GM23338 (cell line): ENCODE measurements around the gene SLC45A2. TPM values are rescaled to one million over a fixed set of nuclear protein-coding genes. Genes with fewer than 3 reads are reported as not detected.

ENCODE experiments used
- ATAC-seq: fragments of 200-7000 bp; cut with Tn5 transposase; 3 replicates; pipeline ENCODE4 v1.9.1; 2020
- DNase-seq: peaks from one replicate; pipeline ENCODE4 v3.0.0-alpha.2; 2015; ENCODE audit warnings: low spot score
- H2AFZ ChIP-seq: fragments of 200-600 bp; sonication (generic); 2 replicates; pipeline ENCODE4 v1.8.0; 2016; ENCODE audit warnings: antibody characterized with exemption, mild to moderate bottlenecking, moderate library complexity
- H3F3A ChIP-seq: fragments of 200-600 bp; sonication (generic); replicated peaks from 2 replicates; pipeline ENCODE4 v1.8.0; 2017; ENCODE audit warnings: antibody characterized with exemption, mixed run types, low read depth
- H3K27ac ChIP-seq: fragments of 200-600 bp; sonication (generic); 2 replicates; pipeline ENCODE4 v1.6.1; 2016; ENCODE audit warnings: low read depth
- H3K27me3 ChIP-seq: fragments of 200-600 bp; sonication (generic); 2 replicates; pipeline ENCODE4 v1.8.0; 2016; ENCODE audit warnings: mild to moderate bottlenecking, mixed run types, moderate library complexity; ENCODE audit not compliant: insufficient read depth
- H3K36me3 ChIP-seq: fragments of 200-600 bp; sonication (generic); 2 replicates; pipeline ENCODE4 v1.8.0; 2016; ENCODE audit warnings: mild to moderate bottlenecking; ENCODE audit not compliant: insufficient read depth
- H3K4me1 ChIP-seq: fragments of 200-600 bp; sonication (generic); 2 replicates; pipeline ENCODE4 v1.8.0; 2016; ENCODE audit warnings: mild to moderate bottlenecking, moderate library complexity; ENCODE audit not compliant: insufficient read depth
- H3K4me2 ChIP-seq: fragments of 200-600 bp; sonication (generic); 2 replicates; pipeline ENCODE4 v1.7.1; 2017; ENCODE audit warnings: mixed run types
- H3K4me3 ChIP-seq: fragments of 200-600 bp; sonication (generic); 2 replicates; pipeline ENCODE4 v1.6.1; 2016; ENCODE audit warnings: mixed run types
- H3K79me2 ChIP-seq: fragments of 200-600 bp; sonication (generic); replicated peaks from 2 replicates; pipeline ENCODE4 v1.8.0; 2017; ENCODE audit warnings: mild to moderate bottlenecking; ENCODE audit not compliant: insufficient read depth
- H3K9me2 ChIP-seq: fragments of 200-600 bp; sonication (generic); 2 replicates; pipeline ENCODE4 v1.8.0; 2017; ENCODE audit not compliant: insufficient read depth
- H4K20me1 ChIP-seq: fragments of 200-600 bp; sonication (generic); replicated peaks from 2 replicates; pipeline ENCODE4 v1.8.0; 2017; ENCODE audit warnings: mild to moderate bottlenecking; ENCODE audit not compliant: insufficient read depth
- H3K27ac Mint-ChIP-seq: 2 replicates; pipeline ENCODE4 v1.8.0; 2020; ENCODE audit warnings: inconsistent platforms, mild to moderate bottlenecking, moderate library complexity, mixed read lengths
- H3K27me3 Mint-ChIP-seq: 3 replicates; pipeline ENCODE4 v1.8.0; 2022; ENCODE audit warnings: low read depth, mild to moderate bottlenecking, moderate library complexity, mixed read lengths, inconsistent platforms; ENCODE audit not compliant: insufficient read depth, poor library complexity
- H3K36me3 Mint-ChIP-seq: 3 replicates; pipeline ENCODE4 v1.8.0; 2021; ENCODE audit warnings: low read depth, mild to moderate bottlenecking, inconsistent platforms, moderate library complexity, mixed read lengths
- H3K4me1 Mint-ChIP-seq: 3 replicates; pipeline ENCODE4 v1.8.0; 2020; ENCODE audit warnings: mild to moderate bottlenecking, inconsistent platforms, mixed read lengths
- H3K4me3 Mint-ChIP-seq: 3 replicates; pipeline ENCODE4 v1.8.0; 2021; ENCODE audit warnings: moderate library complexity, mild to moderate bottlenecking, inconsistent platforms, mixed read lengths
- H3K9me3 Mint-ChIP-seq: 3 replicates; pipeline ENCODE4 v1.8.0; 2020; ENCODE audit warnings: moderate library complexity, mild to moderate bottlenecking, inconsistent platforms, mixed read lengths
- JUNB ChIP-seq: IDR thresholded peaks from one replicate; pipeline ENCODE4 v1.6.1; 2016; ENCODE audit warnings: antibody characterized with exemption; ENCODE audit not compliant: unreplicated experiment
- polyA plus RNA-seq: library from polyadenylated mRNA; unstranded; fragments of >200 nt; fragmentation: Nextera tagmentation; extraction: Ambion mirVana; gene quantifications from 2 replicates; pipeline ENCODE4 v1.2.1, GENCODE V29; 2016
- total RNA-seq: library from RNA; depleted of rRNA; stranded (reverse); fragments of >200 nt; shearing (Covaris generic); gene quantifications from 2 replicates; pipeline ENCODE4 v1.2.3, GENCODE V29; 2014
- TF ChIP-seq, protein P1 (sequence below), 2 experiments: fragments of 200-600 bp in 1 of 2; sonication (generic) in 1 of 2; conservative IDR thresholded peaks; 2 replicates each; pipeline versions ENCODE4 v1.5.1 to v1.6.1; 2016 to 2017; ENCODE audit warnings: antibody characterized with exemption in 2 of 2, low read depth in 2 of 2, mild to moderate bottlenecking in 2 of 2, moderate library complexity in 1 of 2
- TF ChIP-seq, protein P2 (sequence below): fragments of 250-450 bp; sonication (Bioruptor Pico); IDR thresholded peaks from 2 replicates; pipeline ENCODE4 v1.5.0; 2020; ENCODE audit warnings: mild to moderate bottlenecking, moderate library complexity
- TF ChIP-seq, protein P3 (sequence below): IDR thresholded peaks from one replicate; pipeline ENCODE4 v1.6.1; 2018; ENCODE audit warnings: antibody characterized with exemption; ENCODE audit not compliant: unreplicated experiment

Gene SLC45A2
- total and polyA plus RNA-seq, 2 experiments from 2014 or later = not detected

DNA sequence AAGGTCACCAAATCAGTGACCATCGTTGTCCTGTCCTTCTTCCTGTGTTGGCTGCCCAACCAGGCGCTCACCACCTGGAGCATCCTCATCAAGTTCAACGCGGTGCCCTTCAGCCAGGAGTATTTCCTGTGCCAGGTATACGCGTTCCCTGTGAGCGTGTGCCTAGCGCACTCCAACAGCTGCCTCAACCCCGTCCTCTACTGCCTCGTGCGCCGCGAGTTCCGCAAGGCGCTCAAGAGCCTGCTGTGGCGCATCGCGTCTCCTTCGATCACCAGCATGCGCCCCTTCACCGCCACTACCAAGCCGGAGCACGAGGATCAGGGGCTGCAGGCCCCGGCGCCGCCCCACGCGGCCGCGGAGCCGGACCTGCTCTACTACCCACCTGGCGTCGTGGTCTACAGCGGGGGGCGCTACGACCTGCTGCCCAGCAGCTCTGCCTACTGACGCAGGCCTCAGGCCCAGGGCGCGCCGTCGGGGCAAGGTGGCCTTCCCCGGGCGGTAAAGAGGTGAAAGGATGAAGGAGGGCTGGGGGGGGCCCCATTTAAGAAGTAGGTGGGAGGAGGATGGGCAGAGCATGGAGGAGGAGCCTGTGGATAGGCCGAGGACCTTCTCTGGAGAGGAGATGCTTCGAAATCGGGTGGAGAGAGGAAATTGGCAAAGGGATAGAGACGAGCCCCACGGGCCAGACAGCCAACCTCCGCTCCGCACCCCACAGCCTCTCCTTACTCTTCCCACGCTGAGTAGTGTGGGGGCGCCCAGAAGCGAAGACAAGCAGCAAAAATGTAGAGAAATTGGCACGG is 46.6 kb downstream of the SLC45A2 start:
- Mint-ChIP-seq H3K4me3 (no peak overlapping the region), H3K27ac (no peak overlapping the region), H3K4me1 (peaks cover 19% of the 10 kb centered on the region), H3K36me3 (no peaks in the 10 kb centered on the region), H3K9me3 (no peaks in the 10 kb centered on the region), H3K27me3 (peaks cover 22% of the 10 kb centered on the region)
- peak; percentile 13 for ATAC-seq
- Histone ChIP-seq H3K4me1 (no peaks in the 10 kb centered on the region), H3K4me2 (no peak overlapping the region), H3F3A (no peaks in the 10 kb centered on the region), H3K36me3 (no peaks in the 10 kb centered on the region), H2AFZ (no peak overlapping the region), H3K4me3 (no peak overlapping the region), H4K20me1 (no peaks in the 10 kb centered on the region), H3K27ac (no peak overlapping the region), H3K79me2 (no peaks in the 10 kb centered on the region), H3K9me2 (no peaks in the 10 kb centered on the region), H3K27me3 (peaks cover 15% of the 10 kb centered on the region)
- TF ChIP-seq, protein P1, sequence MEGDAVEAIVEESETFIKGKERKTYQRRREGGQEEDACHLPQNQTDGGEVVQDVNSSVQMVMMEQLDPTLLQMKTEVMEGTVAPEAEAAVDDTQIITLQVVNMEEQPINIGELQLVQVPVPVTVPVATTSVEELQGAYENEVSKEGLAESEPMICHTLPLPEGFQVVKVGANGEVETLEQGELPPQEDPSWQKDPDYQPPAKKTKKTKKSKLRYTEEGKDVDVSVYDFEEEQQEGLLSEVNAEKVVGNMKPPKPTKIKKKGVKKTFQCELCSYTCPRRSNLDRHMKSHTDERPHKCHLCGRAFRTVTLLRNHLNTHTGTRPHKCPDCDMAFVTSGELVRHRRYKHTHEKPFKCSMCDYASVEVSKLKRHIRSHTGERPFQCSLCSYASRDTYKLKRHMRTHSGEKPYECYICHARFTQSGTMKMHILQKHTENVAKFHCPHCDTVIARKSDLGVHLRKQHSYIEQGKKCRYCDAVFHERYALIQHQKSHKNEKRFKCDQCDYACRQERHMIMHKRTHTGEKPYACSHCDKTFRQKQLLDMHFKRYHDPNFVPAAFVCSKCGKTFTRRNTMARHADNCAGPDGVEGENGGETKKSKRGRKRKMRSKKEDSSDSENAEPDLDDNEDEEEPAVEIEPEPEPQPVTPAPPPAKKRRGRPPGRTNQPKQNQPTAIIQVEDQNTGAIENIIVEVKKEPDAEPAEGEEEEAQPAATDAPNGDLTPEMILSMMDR (conservative IDR thresholded peaks at IDR 0.05; ENCODE audit: low read depth in 2 of 2) = peak in 1 of 2 experiments; percentile 54; a peak in 2 of 4 replicates
- TF ChIP-seq, protein P2, sequence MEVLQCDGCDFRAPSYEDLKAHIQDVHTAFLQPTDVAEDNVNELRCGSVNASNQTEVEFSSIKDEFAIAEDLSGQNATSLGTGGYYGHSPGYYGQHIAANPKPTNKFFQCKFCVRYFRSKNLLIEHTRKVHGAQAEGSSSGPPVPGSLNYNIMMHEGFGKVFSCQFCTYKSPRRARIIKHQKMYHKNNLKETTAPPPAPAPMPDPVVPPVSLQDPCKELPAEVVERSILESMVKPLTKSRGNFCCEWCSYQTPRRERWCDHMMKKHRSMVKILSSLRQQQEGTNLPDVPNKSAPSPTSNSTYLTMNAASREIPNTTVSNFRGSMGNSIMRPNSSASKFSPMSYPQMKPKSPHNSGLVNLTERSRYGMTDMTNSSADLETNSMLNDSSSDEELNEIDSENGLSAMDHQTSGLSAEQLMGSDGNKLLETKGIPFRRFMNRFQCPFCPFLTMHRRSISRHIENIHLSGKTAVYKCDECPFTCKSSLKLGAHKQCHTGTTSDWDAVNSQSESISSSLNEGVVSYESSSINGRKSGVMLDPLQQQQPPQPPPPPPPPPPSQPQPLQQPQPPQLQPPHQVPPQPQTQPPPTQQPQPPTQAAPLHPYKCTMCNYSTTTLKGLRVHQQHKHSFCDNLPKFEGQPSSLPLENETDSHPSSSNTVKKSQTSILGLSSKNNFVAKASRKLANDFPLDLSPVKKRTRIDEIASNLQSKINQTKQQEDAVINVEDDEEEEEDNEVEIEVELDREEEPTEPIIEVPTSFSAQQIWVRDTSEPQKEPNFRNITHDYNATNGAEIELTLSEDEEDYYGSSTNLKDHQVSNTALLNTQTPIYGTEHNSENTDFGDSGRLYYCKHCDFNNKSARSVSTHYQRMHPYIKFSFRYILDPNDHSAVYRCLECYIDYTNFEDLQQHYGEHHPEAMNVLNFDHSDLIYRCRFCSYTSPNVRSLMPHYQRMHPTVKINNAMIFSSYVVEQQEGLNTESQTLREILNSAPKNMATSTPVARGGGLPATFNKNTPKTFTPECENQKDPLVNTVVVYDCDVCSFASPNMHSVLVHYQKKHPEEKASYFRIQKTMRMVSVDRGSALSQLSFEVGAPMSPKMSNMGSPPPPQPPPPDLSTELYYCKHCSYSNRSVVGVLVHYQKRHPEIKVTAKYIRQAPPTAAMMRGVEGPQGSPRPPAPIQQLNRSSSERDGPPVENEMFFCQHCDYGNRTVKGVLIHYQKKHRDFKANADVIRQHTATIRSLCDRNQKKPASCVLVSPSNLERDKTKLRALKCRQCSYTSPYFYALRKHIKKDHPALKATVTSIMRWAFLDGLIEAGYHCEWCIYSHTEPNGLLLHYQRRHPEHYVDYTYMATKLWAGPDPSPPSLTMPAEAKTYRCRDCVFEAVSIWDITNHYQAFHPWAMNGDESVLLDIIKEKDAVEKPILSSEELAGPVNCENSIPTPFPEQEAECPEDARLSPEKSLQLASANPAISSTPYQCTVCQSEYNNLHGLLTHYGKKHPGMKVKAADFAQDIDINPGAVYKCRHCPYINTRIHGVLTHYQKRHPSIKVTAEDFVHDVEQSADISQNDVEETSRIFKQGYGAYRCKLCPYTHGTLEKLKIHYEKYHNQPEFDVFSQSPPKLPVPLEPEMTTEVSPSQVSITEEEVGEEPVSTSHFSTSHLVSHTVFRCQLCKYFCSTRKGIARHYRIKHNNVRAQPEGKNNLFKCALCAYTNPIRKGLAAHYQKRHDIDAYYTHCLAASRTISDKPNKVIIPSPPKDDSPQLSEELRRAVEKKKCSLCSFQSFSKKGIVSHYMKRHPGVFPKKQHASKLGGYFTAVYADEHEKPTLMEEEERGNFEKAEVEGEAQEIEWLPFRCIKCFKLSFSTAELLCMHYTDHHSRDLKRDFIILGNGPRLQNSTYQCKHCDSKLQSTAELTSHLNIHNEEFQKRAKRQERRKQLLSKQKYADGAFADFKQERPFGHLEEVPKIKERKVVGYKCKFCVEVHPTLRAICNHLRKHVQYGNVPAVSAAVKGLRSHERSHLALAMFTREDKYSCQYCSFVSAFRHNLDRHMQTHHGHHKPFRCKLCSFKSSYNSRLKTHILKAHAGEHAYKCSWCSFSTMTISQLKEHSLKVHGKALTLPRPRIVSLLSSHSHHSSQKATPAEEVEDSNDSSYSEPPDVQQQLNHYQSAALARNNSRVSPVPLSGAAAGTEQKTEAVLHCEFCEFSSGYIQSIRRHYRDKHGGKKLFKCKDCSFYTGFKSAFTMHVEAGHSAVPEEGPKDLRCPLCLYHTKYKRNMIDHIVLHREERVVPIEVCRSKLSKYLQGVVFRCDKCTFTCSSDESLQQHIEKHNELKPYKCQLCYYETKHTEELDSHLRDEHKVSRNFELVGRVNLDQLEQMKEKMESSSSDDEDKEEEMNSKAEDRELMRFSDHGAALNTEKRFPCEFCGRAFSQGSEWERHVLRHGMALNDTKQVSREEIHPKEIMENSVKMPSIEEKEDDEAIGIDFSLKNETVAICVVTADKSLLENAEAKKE = no peak
- TF ChIP-seq, protein P3, sequence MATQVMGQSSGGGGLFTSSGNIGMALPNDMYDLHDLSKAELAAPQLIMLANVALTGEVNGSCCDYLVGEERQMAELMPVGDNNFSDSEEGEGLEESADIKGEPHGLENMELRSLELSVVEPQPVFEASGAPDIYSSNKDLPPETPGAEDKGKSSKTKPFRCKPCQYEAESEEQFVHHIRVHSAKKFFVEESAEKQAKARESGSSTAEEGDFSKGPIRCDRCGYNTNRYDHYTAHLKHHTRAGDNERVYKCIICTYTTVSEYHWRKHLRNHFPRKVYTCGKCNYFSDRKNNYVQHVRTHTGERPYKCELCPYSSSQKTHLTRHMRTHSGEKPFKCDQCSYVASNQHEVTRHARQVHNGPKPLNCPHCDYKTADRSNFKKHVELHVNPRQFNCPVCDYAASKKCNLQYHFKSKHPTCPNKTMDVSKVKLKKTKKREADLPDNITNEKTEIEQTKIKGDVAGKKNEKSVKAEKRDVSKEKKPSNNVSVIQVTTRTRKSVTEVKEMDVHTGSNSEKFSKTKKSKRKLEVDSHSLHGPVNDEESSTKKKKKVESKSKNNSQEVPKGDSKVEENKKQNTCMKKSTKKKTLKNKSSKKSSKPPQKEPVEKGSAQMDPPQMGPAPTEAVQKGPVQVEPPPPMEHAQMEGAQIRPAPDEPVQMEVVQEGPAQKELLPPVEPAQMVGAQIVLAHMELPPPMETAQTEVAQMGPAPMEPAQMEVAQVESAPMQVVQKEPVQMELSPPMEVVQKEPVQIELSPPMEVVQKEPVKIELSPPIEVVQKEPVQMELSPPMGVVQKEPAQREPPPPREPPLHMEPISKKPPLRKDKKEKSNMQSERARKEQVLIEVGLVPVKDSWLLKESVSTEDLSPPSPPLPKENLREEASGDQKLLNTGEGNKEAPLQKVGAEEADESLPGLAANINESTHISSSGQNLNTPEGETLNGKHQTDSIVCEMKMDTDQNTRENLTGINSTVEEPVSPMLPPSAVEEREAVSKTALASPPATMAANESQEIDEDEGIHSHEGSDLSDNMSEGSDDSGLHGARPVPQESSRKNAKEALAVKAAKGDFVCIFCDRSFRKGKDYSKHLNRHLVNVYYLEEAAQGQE = peak; percentile 11
- TF ChIP-seq JUNB = no peak
- DNase-seq = peak; percentile 37
